ENCODE measurements around the gene KCNQ4.

DNA sequence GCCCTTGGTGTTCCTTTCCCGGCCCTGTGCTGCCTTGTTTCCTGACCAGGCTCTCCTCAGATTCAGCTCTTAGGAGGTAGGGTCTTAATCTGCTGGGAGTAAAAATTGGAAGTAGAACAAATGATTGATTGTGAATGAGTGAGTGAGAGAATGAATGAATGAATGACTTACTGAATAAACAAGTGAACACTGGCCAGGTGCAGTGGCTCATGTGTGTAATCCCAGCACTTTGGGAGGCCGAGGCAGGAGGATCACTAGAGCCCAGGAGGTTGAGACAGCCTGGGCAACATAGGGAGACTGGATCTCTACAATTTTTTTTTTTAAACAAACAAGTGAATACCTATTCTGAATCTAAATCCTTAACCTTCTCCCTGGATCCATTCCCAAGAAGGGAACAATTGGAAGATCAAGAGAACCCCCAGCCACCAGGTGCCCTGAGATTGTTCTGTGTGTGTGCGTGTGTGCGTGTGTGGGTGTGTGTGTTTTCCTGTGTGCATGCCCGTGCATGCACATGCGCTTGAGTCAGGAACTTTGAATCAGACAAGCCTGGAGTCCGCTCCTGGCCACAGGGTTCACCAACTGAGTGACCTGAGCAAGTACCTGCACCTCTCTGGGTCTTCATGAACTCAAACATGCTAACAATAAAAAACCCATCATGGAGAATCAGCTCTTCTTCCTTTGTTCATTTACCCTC, 102.9 kb downstream of the KCNQ4 start:
- TF ChIP-seq EHMT2 (IDR thresholded peaks at IDR 0.05; ENCODE audit: borderline replicate concordance, low read depth, low read length) (no peak), TMF1 (CRISPR knock-in tag; IDR thresholded peaks at IDR 0.05; ENCODE audit: low read depth) (no peak), TCF12 (IDR thresholded peaks at IDR 0.05) (no peak), TCF12 (CRISPR knock-in tag; IDR thresholded peaks at IDR 0.05) (no peak), ATM (IDR thresholded peaks at IDR 0.05; ENCODE audit: borderline replicate concordance) (no peak), ZNF564 (CRISPR knock-in tag; IDR thresholded peaks at IDR 0.05) (no peak)
- TF ChIP-seq, protein P1, sequence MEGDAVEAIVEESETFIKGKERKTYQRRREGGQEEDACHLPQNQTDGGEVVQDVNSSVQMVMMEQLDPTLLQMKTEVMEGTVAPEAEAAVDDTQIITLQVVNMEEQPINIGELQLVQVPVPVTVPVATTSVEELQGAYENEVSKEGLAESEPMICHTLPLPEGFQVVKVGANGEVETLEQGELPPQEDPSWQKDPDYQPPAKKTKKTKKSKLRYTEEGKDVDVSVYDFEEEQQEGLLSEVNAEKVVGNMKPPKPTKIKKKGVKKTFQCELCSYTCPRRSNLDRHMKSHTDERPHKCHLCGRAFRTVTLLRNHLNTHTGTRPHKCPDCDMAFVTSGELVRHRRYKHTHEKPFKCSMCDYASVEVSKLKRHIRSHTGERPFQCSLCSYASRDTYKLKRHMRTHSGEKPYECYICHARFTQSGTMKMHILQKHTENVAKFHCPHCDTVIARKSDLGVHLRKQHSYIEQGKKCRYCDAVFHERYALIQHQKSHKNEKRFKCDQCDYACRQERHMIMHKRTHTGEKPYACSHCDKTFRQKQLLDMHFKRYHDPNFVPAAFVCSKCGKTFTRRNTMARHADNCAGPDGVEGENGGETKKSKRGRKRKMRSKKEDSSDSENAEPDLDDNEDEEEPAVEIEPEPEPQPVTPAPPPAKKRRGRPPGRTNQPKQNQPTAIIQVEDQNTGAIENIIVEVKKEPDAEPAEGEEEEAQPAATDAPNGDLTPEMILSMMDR (CRISPR knock-in tag; IDR thresholded peaks at IDR 0.05), result no peak
- TF ChIP-seq, protein P2, sequence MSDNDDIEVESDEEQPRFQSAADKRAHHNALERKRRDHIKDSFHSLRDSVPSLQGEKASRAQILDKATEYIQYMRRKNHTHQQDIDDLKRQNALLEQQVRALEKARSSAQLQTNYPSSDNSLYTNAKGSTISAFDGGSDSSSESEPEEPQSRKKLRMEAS (IDR thresholded peaks at IDR 0.05), result no peak

Data from HepG2 (cell line).